CD4-positive, alpha-beta T cell (primary cell): Measurements from ENCODE around the gene STMN3. TPM values are rescaled to one million over a fixed set of nuclear protein-coding genes. Genes with fewer than 3 reads are reported as not detected.

Experiments used
- ATAC-seq: fragments of 200-7000 bp; cut with Tn5 transposase; one replicate; pipeline ENCODE4 v1.10.0; 2022; ENCODE audit warnings: mild to moderate bottlenecking; ENCODE audit not compliant: poor library complexity
- CTCF ChIA-PET: fragments of 350-600 bp; sonication (Branson Sonifier 250); formaldehyde crosslinking; loops from one replicate; lab custom pipeline; 2021; ENCODE audit warnings: antibody characterized with exemption, inconsistent platforms; lab: Charles Lee
- POLR2A ChIA-PET: fragments of 350-600 bp; sonication (Branson Sonifier 250); formaldehyde crosslinking; loops from one replicate; lab custom pipeline; 2021; ENCODE audit warnings: antibody characterized with exemption, inconsistent platforms; lab: Charles Lee
- DNase-seq, 14 experiments: peaks; one replicate each; pipeline ENCODE4 v3.0.0-alpha.2; 2013 to 2020; ENCODE audit warnings: mixed read lengths in 2 of 14
- H3K27ac ChIP-seq, 2 donors: one replicate each; pipeline versions ENCODE4 v1.5.1 to v1.7.0; 2013; ENCODE audit warnings: low read length in 2 of 2, low read depth in 1 of 2, mild to moderate bottlenecking in 1 of 2
- H3K27me3 ChIP-seq, 2 experiments: 1 replicate in 1 of 2; 2 replicates in 1 of 2; pipeline versions ENCODE4 v1.6.1 to v1.7.0; 2013; ENCODE audit warnings: low read length in 2 of 2, control low read depth in 1 of 2, mild to moderate bottlenecking in 1 of 2, moderate library complexity in 1 of 2; ENCODE audit not compliant: insufficient read depth in 2 of 2, control insufficient read depth in 1 of 2
- H3K36me3 ChIP-seq: one replicate; pipeline ENCODE4 v1.6.1; 2013; ENCODE audit warnings: low read length, control low read depth; ENCODE audit not compliant: insufficient read depth
- H3K4me1 ChIP-seq: one replicate; pipeline ENCODE4 v1.6.1; 2013; ENCODE audit warnings: low read length, control low read depth; ENCODE audit not compliant: insufficient read depth
- H3K4me3 ChIP-seq: one replicate; pipeline ENCODE4 v1.5.1; 2013; ENCODE audit warnings: mild to moderate bottlenecking, low read length, moderate library complexity
- H3K9me3 ChIP-seq, 2 experiments: 1 replicate in 1 of 2; 2 replicates in 1 of 2; pipeline versions ENCODE4 v1.6.1 to v1.7.0; 2013; ENCODE audit warnings: low read length in 2 of 2, mild to moderate bottlenecking in 2 of 2, control low read depth in 1 of 2, moderate library complexity in 1 of 2; ENCODE audit not compliant: control insufficient read depth in 1 of 2, insufficient read depth in 1 of 2
- H3K27ac Mint-ChIP-seq: one replicate; pipeline ENCODE4 v1.8.0; 2020; ENCODE audit warnings: mixed read lengths
- H3K27me3 Mint-ChIP-seq: one replicate; pipeline ENCODE4 v1.8.0; 2021; ENCODE audit warnings: mixed read lengths
- H3K36me3 Mint-ChIP-seq: one replicate; pipeline ENCODE4 v1.8.0; 2021; ENCODE audit warnings: low read depth, mixed read lengths
- H3K4me1 Mint-ChIP-seq: one replicate; pipeline ENCODE4 v1.8.0; 2021; ENCODE audit warnings: low read depth, mixed read lengths
- H3K4me3 Mint-ChIP-seq: one replicate; pipeline ENCODE4 v1.8.0; 2020; ENCODE audit warnings: mild to moderate bottlenecking, mixed read lengths
- H3K9me3 Mint-ChIP-seq: one replicate; pipeline ENCODE4 v1.8.0; 2020; ENCODE audit warnings: mixed read lengths
- intact Hi-C, 2 experiments: fragments of 100-400 bp; cut with DNase I in 1 of 2; cut with micrococcal nuclease in 1 of 2; formaldehyde crosslinking; loops; one replicate each; pipeline versions ENCODE4 v1.15.1 to v1.9.0; 2023 to 2025; cut with DNase I, micrococcal nuclease
- total RNA-seq, 174 experiments: library from RNA in 2 of 174; stranded (reverse) in 2 of 174; gene quantifications; one replicate each; pipeline ENCODE4 v1.2.3 and lab custom pipeline; 2021 to 2026
- TF ChIP-seq, protein P1 (sequence below): fragments of 200-600 bp; IDR thresholded peaks from one replicate; pipeline ENCODE4 v1.8.0; 2022; ENCODE audit warnings: antibody characterized with exemption, mild to moderate bottlenecking

STMN3 gene
- total RNA-seq, 2 experiments from 2014 or later = 122 to 127 TPM

DNA sequence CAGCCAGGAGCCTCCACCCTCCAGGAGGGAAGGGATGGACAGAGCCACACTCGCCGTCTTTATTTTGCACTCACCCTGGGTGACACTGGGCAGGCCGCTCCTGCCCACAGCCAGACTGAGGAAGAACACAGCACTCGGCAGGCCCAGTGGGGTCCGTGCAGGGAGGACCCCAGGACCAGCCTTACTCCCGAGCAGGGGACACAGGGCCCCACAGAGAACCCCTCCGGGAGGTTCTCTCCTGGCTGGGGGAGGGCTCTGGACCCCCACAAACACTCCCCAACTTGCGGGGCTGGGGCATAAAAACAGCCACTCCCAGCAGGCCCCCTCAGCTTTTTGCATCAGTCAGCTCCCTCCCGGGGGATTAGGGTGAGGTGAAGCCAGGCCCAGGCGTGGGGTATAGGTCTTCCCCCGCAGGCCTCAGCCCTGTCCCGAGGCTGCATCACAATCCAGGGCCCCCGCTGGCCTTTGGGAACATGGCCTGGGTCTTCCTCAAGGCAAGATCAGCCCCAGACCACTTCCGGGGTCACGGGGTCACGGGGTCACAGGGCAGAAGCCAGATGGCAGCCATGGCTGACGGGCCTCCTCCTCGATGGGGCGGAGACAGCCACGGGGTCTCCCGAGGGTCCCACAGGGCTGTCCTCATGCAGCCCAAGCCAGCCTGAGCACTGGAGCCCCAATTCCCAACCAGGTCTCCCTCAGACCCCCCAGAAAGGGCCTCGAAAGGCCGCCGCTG is 46.4 kb upstream of the STMN3 start:
- H3K27me3 Mint-ChIP-seq = no peaks in the 10 kb centered on the region
- no peak overlapping the region for H3K4me3 ChIP-seq
- H3K27ac ChIP-seq = no peak overlapping the region
- intact Hi-C loops = loop anchor here in 1 of 2 experiments (10.0 kb wide), 1 partner anchor 275 kb away; the partner anchor contains the start of gene SAMD10
- TF ChIP-seq, protein P1, sequence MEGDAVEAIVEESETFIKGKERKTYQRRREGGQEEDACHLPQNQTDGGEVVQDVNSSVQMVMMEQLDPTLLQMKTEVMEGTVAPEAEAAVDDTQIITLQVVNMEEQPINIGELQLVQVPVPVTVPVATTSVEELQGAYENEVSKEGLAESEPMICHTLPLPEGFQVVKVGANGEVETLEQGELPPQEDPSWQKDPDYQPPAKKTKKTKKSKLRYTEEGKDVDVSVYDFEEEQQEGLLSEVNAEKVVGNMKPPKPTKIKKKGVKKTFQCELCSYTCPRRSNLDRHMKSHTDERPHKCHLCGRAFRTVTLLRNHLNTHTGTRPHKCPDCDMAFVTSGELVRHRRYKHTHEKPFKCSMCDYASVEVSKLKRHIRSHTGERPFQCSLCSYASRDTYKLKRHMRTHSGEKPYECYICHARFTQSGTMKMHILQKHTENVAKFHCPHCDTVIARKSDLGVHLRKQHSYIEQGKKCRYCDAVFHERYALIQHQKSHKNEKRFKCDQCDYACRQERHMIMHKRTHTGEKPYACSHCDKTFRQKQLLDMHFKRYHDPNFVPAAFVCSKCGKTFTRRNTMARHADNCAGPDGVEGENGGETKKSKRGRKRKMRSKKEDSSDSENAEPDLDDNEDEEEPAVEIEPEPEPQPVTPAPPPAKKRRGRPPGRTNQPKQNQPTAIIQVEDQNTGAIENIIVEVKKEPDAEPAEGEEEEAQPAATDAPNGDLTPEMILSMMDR = no peak
- ChIA-PET POLR2A (no interaction called here), CTCF (no interaction called here)
- H3K36me3 ChIP-seq = peaks cover 20% of the 10 kb centered on the region
- no peaks in the 10 kb centered on the region for H3K27me3 ChIP-seq
- H3K27ac Mint-ChIP-seq = no peak overlapping the region
- peak in 1 of 14 experiments; percentile 25 for DNase-seq
- ATAC-seq = no peak
- no peak overlapping the region for H3K4me3 Mint-ChIP-seq
- H3K36me3 Mint-ChIP-seq = peaks cover 4% of the 10 kb centered on the region
- H3K4me1 ChIP-seq = peaks cover 64% of the 10 kb centered on the region
- no peaks in the 10 kb centered on the region for H3K9me3 ChIP-seq
- peaks cover 4% of the 10 kb centered on the region for H3K4me1 Mint-ChIP-seq
- H3K9me3 Mint-ChIP-seq = no peaks in the 10 kb centered on the region

DNA sequence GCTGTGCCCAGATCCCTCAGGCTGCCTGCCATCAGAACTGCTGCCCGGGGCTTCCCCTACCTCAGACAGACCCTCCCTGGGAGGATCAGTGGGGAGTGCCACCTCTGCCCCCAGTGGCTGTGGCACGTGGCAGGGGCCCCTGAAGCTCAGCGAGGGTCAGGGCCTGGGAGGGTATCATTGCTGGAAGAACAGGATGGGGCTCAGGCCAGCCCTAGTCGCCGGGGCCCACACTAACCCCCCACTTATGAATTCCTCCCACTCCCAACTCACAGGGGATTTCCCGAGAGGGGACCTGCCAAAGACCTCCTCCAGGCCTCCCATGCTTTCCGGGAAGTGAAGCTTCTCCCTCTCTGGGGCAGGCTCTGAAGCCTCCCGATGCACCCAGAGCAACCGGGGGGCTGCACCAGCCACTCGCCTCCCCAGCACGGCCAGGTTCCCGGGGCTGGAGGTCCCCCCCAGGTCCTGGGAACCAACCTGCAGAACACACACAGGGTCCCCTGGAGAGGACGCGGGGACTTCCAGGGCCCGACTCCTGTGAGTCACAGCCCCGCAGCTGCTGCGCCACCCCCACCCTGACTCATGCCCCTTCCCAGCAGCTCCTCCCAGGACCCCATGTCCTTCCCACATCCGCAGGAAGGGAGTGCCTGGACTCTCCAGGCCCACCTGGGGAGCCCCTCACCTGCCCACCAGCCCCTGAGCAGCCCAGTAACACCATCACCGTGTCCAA is 45.7 kb upstream of the STMN3 start:
- peaks cover 13% of the 10 kb centered on the region for H3K36me3 ChIP-seq
- CTCF ChIA-PET = no interaction called here
- Mint-ChIP-seq H3K9me3 (no peaks in the 10 kb centered on the region), H3K4me3 (no peak overlapping the region), H3K36me3 (peaks cover 4% of the 10 kb centered on the region), H3K27me3 (no peaks in the 10 kb centered on the region), H3K27ac (no peak overlapping the region), H3K4me1 (peaks cover 4% of the 10 kb centered on the region)
- TF ChIP-seq, protein P1 = no peak
- H3K4me3 ChIP-seq = no peak overlapping the region
- ATAC-seq (no peak), DNase-seq (peak in 2 of 14 experiments; percentile 30 to 54)
- H3K9me3 ChIP-seq = no peaks in the 10 kb centered on the region
- H3K27me3 ChIP-seq = no peaks in the 10 kb centered on the region
- no peak overlapping the region for H3K27ac ChIP-seq
- POLR2A ChIA-PET = interaction anchor here (1.4 kb wide), 1 partner anchor 8 kb away, joined by 8 read pairs; the partner anchor contains the start of genes ARFRP1 and ZGPAT
- intact Hi-C loops = no loop called here
- H3K4me1 ChIP-seq = peaks cover 71% of the 10 kb centered on the region

DNA sequence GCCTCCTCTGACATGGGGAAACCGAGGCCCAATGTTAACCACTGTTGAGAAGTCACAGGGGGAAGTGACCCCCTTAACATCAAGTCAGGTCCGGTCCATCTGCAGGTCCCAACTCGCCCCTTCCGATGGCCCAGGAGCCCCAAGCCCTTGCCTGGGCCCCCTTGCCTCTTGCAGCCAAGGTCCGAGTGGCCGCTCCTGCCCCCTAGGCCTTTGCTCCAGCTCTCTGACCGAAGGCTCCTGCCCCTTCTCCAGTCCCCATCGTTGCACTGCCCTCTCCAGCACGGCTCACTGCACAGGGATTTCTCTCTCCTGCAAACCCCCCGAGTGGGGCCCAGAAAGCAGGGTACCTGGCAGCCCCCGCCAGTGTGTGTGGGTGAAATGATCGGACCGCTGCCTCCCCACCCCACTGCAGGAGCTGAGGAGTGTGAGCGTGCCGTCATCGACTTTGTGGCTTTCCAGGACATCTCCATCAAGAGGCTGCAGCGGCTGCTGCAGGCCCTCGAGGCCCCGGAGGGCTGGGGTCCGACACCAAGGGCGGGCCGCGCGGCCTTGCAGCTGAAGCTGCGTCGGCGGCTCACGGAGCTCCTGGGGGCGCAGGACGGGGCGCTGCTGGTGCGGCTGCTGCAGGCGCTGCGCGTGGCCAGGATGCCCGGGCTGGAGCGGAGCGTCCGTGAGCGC is 44.8 kb upstream of the STMN3 start:
- TF ChIP-seq, protein P1 = no peak
- H3K4me1 ChIP-seq = peaks cover 74% of the 10 kb centered on the region
- no peak overlapping the region for H3K4me3 ChIP-seq
- no peak for ATAC-seq
- H3K27ac ChIP-seq = no peak overlapping the region
- no peaks in the 10 kb centered on the region for H3K27me3 Mint-ChIP-seq
- CTCF ChIA-PET = no interaction called here
- no peak overlapping the region for H3K27ac Mint-ChIP-seq
- H3K27me3 ChIP-seq = no peaks in the 10 kb centered on the region
- H3K9me3 Mint-ChIP-seq = no peaks in the 10 kb centered on the region
- H3K36me3 Mint-ChIP-seq = peaks cover 4% of the 10 kb centered on the region
- peak in 1 of 14 experiments; percentile 18 for DNase-seq
- peaks cover 7% of the 10 kb centered on the region for H3K36me3 ChIP-seq
- intact Hi-C loops = no loop called here
- peaks cover 4% of the 10 kb centered on the region for H3K4me1 Mint-ChIP-seq
- no peak overlapping the region for H3K4me3 Mint-ChIP-seq
- POLR2A ChIA-PET = interaction anchor here (0.9 to 2.2 kb wide), 3 partner anchors 9 to 56 kb away, joined by 4 to 11 read pairs (median 8); partner anchors contain the start of genes ARFRP1, LIME1 and ZGPAT
- peaks cover 0 to 3% of the 10 kb centered on the region in 2 experiments for H3K9me3 ChIP-seq
